HG03095 (cell line): Measurements from ENCODE around the gene DERL2.

Source experiments
- ATAC-seq: cut with Tn5 transposase; IDR thresholded peaks from one replicate; pipeline ENCODE4 v1.9.1; 2021; ENCODE audit warnings: moderate library complexity; ENCODE audit not compliant: unreplicated experiment

Gene DERL2

GRCh38 chr17:5485270-5486205 lies at the start of gene DERL2:
DERL2 (minus strand) TSS chr17:5486178; CDS start chr17:5486161, 17 bp downstream.
- peak; percentile 10 for ATAC-seq

GRCh38 chr17:5535436-5535835 lies 49.5 kb upstream of the DERL2 start:
- ATAC-seq: no peak

- ATAC-seq: no peak
These were observed 47.7 kb upstream of the DERL2 start for GRCh38 chr17:5533486-5534315.

GRCh38 chr17:5532581-5532980 lies 46.6 kb upstream of the DERL2 start:
- ATAC-seq: no peak

- no peak for ATAC-seq
These were observed 45.1 kb upstream of the DERL2 start for GRCh38 chr17:5531085-5531418.

GRCh38 chr17:5530265-5531084 lies 44.5 kb upstream of the DERL2 start:
- ATAC-seq: no peak

GRCh38 chr17:5527601-5528250 lies 41.7 kb upstream of the DERL2 start:
- no peak for ATAC-seq

- ATAC-seq: no peak
These were observed 41.0 kb upstream of the DERL2 start for GRCh38 chr17:5526821-5527598.

- ATAC-seq: no peak
These were observed 37.3 kb upstream of the DERL2 start for GRCh38 chr17:5523249-5523648.

- no peak for ATAC-seq
These were observed 36.5 kb upstream of the DERL2 start for GRCh38 chr17:5522476-5522875.

GRCh38 chr17:5516060-5516792 lies 30.2 kb upstream of the DERL2 start:
- no peak for ATAC-seq

GRCh38 chr17:5514976-5515375 lies 29.0 kb upstream of the DERL2 start:
- ATAC-seq: no peak

- no peak for ATAC-seq
These were observed 27.6 kb upstream of the DERL2 start for GRCh38 chr17:5513628-5514027.

GRCh38 chr17:5511401-5512225 lies 25.6 kb upstream of the DERL2 start:
- no peak for ATAC-seq

- no peak for ATAC-seq
These were observed 24.8 kb upstream of the DERL2 start for GRCh38 chr17:5510771-5511170.

- ATAC-seq: no peak
These were observed 23.5 kb upstream of the DERL2 start for GRCh38 chr17:5509482-5509881.

- ATAC-seq: no peak
These were observed 22.8 kb upstream of the DERL2 start for GRCh38 chr17:5508810-5509209.

- ATAC-seq: no peak
These were observed 20.3 kb upstream of the DERL2 start for GRCh38 chr17:5506307-5506706.
